Dermis microvascular lymphatic vessel endothelial cell (primary cell): ENCODE data around the gene ADAP1. TPM values are rescaled to one million over a fixed set of nuclear protein-coding genes. Genes with fewer than 3 reads are reported as not detected.
"Not testable (repeated sequence)": the region's sequence is repeated elsewhere in the genome, so short reads cannot be mapped to it uniquely, and the experiment has no call there.

Source experiments
- DNase-seq, 2 donors: peaks; one replicate each; pipeline versions ENCODE4 v3.0.0 to v3.0.0-alpha.2; 2010; ENCODE audit warnings: low read depth in 2 of 2
- total RNA-seq: library from RNA; depleted of rRNA; stranded (reverse); fragments of >200 nt; gene quantifications from 2 replicates; pipeline ENCODE4 v1.2.1, GENCODE V29; 2014

Gene ADAP1
- total RNA-seq, 1 donor from 2014 or later: 1.8 TPM

DNA sequence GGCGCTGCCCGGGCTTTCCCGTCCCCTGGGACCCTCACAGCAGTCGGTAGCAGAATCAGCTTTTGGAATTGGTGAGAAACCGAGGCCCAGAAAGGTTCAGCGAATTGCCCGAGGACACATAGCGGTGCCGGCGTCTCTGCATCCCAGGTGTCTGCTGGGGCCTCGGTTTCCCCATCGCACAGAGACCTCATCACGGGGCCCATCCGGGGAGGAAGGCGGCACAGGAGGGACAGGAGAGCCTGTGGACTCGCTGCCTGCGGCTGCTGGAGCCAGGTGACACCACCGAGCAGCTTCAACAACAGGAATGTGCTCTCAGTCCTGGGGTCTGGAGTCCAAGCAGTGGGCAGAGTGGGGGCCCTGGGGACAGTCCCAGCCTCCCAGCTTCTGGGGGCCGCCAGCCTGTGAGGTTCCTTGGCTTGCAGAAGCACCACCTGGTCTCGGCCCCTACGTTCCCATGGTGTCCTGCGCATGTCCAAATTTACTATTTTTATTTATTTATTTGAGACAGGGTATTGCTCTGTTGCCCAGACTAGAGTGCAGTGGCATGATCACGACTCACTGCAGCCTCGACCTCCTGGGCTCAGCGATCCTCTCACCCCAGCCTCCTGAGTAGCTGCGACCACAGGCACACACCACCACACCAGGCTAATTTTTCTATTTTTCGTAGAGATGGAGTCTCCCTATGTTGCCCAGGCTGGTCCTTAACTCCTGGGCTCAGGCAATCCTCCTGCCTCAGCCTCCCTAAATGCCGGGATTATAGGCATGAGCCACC lies 21.4 kb upstream of the ADAP1 start:
- no peak for DNase-seq

- peak; percentile 75 to 91 for DNase-seq
Measured at GRCh38 chr7:974820-975681, 20.6 kb upstream of the ADAP1 start, which contains the start of gene COX19. TSS of gene COX19 (minus strand) at chr7:975549. CDS start at chr7:975509, 40 bp downstream.

DNA sequence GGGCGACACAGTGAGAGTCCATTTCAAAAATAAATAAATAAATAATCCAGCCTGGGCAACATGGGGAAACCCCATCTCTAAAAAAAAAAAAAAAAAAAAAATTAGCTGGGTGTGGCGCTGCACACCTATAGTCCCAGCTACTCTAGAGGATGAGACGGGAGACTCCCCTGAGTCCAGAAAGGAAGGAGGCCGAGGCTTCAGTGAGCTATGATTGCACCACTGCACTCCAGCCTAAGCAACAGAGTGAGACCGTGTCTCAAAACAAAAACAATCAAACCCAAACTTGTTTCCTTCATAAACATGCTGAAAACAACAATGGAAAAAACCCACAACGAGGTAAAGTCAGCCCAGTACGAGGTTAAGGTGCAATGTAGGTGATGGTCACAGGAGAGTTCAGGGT lies 19.7 kb upstream of the ADAP1 start:
- no peak for DNase-seq

DNA sequence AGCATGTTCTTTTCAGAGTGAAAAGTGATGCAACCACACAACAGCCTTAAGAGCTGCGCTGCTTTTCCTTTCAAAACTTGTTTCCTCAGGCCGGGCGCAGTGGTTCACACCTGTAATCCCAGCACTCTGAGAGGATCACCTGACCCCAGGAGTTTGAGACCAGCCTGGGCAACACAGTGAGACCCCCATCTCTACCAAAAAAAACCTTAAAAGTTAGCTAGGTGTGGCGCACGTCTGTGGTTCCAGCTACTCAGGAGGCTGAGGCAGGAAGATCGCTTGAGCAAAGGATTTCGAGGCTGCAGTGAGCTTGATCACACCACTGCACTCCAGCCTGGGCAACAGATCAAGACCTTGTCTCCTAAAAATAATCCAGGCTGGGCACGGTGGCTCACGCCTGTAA lies 18.8 kb upstream of the ADAP1 start:
- DNase-seq: no peak

DNA sequence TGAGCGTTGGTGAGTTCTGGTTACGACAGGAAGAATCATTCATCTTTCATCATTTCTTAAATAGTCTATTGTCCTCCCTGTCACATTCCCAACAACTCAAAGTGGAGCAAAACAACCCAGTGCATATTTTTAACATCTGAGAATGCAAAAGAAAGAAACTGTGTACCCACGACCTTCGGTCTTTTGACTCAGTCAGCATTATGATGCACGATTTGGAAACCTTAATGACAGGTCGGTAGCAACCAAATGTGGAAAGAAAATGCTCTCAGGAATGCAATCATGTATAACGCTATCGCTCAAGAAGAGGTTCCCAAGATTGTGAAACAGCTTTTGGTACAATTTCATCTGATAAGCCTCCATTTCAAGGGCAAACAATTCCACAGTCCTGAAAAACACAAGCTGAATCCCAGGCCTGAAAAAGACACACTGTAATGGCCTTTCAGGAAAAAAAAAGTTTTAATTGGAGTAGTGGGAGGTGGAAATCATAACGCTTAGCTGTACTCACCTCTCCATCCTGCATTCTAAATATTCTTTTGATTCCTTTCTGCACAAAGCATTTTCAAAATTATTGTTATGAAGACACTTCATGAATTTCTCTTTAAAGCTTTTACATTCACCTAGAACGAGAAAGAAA lies 18.3 kb upstream of the ADAP1 start:
- DNase-seq: peak in 1 of 2 donors; percentile 74

- DNase-seq: no peak
Measured at GRCh38 chr7:972110-972509, 17.6 kb upstream of the ADAP1 start.

DNA sequence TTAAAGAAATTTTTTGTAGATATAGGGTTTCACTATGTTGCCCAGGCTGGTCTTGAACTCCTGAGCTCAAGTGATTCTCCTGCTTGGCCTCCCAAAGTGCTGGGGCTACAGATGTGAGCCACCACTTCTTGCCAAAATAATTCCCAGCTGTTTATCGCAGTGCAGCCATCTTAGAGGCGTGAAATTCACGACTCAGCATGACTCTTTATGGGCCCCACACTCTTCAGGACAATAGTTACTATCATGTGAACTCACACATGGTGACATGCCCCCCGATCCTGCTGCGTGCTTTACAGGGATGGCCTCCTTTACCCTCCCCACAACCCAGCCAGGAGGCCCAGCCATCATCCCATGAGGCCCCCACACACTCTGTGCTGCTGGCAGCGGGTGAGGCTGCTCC lies 16.3 kb upstream of the ADAP1 start:
- DNase-seq: no peak

DNA sequence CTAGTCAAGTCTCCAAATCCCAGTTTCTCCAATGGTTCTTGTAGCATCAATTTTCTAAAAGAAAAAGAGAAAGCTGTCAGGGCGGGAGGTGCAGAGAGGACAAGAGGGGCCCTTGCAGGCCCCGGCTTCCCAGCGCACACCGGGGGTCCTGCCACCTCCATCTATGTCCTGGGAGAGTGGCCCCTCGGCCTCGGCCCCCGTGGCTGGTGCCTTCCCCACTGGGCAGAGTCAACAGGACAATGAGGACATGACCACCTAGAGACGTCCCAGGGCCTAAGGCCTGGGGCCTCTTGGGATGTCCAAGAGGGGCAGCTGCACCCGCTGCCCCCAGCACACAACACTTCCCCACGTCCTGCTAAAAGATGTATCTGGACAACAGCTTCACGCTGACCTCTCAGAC lies 14.9 kb upstream of the ADAP1 start:
- DNase-seq: no peak

DNA sequence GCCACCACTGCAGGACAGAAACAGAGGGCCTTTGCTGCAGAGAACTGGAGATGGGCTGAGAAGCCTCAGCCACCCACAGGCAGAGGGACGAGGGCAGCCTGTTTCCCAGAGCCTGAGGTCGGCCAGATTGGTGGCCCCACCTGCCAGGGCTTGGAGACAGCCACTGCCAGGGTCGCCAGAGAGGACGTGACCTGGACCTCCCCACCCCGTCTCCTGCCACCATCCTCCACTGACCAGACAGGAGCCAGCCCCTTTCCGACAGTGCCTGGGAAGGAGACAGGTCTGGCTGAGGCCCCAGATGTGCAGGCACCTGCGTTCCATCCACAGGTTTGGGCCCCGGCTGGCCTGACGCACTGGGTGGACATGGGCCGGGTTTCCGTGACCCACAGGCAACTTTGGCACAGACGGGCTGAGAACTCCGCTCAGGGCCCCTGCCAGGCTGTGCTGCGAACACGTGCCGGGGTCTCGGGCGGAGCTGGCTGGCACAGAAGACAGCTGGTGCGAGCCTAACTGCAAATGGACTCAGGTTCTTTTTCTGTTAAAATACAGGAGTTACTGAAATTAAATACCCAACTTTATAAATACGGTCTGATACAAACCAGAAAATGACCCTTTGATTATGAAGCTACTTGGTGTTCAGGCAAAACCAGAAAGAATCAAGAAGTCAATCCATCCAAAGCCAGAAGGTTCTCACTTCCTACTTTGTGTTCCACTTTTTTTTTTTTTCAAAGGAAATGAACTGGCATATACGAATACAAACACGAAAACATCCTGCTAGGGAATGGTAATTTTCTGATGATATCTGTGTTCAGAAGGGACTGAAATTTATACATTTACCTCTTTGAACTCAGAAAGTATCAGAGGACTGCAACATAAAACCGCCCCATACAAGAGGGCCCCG lies 14.0 kb upstream of the ADAP1 start:
- DNase-seq: no peak

DNA sequence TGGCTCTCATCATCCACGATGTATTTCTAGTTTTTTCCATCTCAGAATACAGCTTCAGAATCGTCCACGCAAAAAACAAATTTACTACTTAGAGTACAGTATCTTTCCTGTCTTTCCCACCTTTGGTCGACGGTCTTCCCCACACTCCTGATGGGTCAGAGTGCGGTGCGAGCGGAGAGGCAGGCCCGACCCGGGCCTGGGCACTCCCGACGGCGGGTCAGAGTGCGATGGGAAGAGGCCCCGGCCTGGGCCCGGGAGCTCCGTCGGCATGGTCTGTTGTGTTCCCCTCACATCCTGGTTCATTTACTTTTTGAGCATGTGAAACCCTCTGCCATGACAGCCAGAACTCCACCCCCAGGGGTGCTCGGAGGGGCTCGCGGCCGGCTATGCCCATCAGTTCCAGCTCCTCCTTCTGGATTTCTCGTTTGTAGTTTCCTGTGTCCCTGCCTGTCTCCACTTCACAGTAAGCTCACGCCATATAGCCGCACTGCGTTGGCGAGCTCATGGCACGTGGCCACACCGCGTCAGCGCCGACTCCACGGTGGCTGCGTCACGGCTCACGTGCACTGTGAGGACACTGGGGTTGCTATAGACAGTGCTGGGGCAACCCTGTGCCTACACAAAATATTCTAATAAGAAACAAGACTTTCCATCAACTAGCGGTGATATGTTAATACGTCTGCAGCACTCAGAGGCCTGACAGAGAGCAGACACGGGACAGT lies 13.0 kb upstream of the ADAP1 start:
- DNase-seq: no peak

DNA sequence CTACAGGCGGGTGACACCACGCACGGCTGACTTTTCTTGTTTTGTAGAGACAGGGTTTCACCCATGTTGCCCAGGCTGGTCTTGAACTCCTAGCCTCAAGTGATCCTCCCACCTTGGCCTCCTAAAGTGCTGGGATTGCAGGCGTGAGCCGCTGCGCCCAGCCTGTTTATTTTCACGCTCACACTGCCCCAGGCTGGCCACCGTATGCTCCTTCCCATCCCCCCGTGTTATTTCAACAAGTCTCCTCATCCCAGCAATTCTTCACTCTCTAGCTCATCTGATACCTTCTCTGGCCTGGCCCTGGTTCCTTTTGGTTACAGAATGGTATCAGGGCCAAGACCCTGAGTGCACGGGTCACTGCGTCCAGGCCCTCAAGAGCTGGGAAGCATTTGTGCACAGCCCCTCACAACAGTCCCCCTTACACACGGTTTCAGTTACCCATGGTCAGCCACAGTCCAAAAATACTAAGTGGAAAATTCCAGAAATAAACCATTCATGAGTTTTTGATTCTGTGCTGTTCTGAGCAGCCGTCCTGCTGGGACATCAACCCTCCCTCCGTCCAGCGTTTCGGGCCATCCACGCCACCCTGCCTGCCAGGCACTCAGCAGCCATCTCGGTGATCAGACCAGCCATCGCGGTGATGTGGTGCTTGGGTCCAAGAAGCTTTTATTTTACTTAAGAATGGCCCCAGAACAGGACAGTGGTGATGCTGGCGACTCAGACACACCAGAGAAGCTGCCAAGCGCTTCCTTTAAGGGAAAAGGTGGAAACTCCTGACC lies 12.0 kb upstream of the ADAP1 start:
- no peak for DNase-seq

- DNase-seq: peak; percentile 20 to 43
Measured at GRCh38 chr7:964401-965231, 10.1 kb upstream of the ADAP1 start.

DNA sequence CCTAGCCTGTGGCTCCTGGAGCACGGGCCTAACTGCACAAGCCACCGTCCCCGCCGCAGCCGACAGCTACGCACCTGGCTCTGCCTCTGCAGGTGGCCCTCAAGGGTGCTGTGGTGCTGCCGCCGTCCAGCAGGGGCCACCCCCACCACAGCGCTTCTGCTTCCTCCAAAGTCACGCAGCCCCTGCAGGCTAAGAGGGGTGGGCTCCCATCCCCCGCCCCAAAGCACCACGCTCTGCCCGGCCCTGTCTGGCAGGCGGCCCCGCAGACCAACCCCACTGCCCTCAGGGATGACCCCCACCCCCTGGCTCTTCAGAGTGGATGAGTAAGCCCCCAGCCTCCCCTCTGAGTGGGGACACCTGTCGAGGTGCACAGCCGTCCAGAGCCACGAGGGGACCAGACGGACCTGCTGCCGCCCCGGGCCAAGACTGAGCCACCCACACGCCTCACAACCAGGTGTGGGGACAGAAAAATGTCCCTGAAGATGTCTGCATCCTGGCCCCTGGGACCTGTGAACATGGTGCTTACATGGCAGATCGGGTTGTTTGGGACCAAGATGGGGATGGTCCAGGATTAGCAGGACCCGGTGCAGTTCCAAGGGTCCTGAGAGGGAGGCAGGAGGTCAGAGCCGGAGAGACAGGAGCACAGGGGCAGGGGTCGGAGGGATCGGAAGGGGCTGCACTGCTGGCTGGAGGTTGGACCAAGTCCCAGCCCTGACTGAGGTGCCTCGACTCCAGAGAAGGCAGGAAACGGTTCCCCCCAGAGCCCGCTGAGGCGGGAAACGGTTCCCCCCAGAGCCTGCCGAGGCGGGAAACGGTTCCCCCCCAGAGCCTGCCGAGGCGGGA lies 9.0 kb upstream of the ADAP1 start:
- DNase-seq: no peak

- DNase-seq: no peak
Measured at GRCh38 chr7:962401-963081, 8.1 kb upstream of the ADAP1 start.

GRCh38 chr7:961546-962400 lies 7.3 kb upstream of the ADAP1 start:
- DNase-seq: no peak

- DNase-seq: not testable (repeated sequence)
Measured at GRCh38 chr7:960972-961371, 6.5 kb upstream of the ADAP1 start.
